Non-pigmented ciliary epithelial cell (primary cell): ENCODE results near the gene DHX34.
A peak's percentile ranks its signal among the peaks of the same experiment; 100 is the strongest.
"Not testable (repeated sequence)": the region's sequence is repeated elsewhere in the genome, so short reads cannot be mapped to it uniquely, and the experiment has no call there.

Experiments used
- DNase-seq: peaks from one replicate; pipeline ENCODE4 v3.0.0-alpha.2; 2010; ENCODE audit warnings: low read depth

The DHX34 gene

DNA sequence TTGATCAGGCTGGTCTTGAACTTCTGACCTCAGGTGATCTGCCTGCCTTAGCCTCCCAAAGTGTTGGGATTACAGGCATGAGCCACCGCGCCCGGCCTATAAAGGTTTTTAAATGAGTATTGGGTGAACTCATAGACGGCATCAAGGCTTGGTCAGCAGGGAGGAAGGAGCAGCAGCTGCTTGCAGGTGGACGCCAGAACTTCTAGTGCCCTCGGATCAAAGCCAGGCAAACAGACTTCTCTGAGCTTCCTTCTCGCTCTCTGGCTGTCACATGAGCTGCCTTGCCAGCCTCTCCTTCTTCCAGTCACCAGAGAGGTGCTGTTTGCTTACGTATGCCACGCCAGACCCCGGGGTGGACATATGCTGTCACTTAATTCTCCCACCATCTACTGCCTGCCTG is 16.3 kb downstream of the DHX34 start:
- DNase-seq: not testable (repeated sequence)

DNA sequence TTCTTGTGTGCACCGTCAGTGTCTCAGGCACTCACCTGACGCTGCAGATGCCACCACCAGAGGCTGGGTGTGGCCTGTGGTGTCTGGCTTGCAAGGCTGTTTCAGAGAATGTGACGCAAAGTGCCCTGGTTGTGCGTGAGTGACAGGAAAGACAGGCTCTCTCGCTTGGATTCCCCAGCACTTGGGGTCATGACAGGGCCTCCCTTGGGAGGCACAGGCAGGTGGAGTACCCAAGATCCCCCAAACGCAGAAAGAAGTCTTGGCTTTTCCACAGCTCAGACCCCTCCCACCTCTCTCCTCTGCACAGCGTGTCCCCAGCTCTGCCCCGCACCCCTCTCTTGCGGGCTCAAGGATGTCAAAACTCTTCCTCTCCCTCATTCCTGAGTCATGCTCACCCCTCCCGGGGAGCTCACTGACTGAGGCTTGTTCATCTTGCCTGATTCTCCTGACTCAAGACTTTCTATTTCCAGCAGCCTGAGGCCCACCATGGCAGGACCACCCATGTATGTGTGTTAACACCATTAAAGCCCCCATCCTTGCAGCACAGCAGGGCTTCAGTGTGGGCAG is 21.0 kb downstream of the DHX34 start:
- DNase-seq: peak; percentile 48

DNA sequence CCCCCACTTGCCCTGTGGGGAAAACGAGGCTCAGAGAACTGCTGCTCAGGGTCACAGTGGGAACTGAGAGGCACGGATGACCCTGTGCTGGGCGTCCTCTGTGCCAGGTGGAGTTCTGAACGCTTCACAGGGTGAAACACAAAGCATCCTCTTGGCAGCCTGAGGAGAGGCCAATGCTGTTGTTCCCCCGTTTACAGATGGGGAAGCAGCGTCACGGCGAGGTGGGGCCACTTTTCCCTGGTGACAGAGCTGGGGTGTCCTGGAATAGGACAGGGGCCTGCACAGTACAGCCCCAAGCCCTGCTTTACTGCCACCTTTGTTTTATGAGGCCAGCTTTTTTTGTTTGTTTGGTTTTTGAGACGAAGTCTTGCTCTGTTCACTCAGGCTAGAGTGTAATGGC is 22.1 kb downstream of the DHX34 start:
- DNase-seq: no peak

DNA sequence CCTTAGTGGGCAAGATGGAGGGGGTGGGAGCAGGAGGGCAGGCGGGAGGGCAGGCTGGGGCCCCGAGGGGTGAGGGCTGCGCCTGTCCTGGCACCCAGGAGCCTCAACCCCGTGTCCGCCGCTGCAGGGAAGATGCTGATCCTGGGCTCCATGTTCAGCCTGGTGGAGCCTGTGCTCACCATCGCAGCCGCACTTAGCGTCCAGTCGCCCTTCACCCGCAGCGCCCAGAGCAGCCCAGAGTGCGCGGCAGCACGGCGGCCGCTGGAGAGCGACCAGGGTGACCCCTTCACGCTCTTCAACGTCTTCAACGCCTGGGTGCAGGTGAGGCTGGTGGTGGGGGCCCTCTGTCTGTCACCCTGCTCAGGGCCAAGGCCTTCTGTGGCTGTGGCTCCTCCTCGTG is 23.5 kb downstream of the DHX34 start:
- DNase-seq: no peak

DNA sequence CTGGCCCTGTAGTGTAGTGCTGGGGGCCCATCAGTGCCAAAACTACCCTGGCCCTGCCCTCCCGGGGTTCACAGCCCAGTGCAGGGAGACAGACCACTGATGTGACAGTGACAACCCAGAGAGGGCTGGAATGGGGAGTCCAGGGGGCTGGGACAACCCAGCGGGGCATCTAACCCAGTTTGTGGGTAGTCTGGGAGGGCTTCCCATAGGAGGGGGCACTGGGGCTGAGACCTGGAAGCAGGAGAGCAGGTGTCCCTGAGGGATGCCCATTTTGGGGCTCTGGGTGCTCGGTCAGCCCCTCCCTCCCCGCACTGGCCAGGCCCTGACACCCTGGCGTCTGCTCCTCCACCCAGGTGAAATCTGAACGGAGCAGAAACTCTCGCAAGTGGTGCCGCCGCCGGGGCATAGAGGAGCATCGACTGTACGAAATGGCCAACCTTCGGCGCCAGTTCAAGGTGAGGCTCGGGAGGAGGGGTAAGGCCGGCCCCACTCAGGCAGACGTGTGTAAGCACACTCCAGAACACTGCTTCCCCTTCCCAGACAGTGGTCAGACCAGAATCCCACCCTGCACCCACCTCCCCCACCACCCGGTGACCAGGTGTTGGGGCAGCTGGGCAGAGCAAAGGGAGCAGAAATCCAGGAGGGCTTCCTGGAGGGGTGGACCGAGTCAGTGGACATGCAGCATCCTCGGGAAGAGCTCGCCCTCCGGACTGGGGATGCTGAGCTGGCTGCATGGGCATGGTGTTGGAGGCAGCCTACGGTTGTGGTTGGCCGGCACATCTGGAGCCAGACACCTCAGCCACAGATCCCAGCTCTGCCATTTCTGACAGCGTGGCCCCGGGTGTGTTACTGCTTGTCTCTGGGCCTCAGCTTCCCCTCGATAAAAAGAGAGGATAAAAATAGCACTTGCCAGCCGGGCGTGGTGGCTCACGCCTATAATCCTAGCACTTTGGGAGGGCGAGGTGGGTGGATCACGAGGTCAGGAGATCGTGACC is 24.4 kb downstream of the DHX34 start:
- no peak for DNase-seq

DNA sequence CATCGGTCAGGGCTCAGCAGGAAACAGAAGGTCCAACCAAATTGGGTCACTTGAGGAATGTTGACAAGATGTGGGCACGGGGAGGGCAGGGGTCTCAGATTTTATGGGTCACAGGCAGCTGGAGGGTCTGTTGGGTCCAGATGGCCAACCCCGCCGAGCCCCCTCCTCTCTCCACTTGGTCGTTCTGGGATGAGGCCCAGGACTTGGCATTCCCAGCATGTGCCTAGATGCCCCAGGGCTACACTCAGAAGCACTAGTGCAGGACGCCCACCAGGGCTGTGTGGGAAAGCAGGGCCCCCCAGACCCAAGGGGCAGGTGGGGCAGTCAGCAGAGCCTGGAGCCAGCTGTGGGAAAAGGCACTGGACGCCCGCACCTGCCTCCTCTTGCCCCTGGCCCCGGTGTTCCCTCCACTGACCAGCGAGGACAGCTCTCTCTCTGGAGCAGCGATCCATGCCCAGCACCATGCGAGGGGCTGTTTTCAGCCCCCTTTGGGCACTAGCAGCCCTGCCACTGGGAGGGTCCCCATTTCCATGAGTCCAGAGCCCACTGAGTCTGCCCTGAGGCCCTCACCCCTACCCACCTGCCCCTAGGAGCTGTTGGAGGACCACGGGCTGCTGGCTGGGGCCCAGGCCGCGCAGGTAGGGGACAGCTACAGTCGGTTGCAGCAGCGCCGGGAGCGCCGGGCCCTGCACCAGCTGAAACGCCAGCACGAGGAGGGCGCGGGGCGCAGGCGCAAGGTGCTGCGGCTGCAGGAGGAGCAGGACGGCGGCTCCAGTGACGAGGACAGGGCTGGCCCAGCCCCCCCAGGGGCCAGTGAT is 26.0 kb downstream of the DHX34 start:
- no peak for DNase-seq

DNA sequence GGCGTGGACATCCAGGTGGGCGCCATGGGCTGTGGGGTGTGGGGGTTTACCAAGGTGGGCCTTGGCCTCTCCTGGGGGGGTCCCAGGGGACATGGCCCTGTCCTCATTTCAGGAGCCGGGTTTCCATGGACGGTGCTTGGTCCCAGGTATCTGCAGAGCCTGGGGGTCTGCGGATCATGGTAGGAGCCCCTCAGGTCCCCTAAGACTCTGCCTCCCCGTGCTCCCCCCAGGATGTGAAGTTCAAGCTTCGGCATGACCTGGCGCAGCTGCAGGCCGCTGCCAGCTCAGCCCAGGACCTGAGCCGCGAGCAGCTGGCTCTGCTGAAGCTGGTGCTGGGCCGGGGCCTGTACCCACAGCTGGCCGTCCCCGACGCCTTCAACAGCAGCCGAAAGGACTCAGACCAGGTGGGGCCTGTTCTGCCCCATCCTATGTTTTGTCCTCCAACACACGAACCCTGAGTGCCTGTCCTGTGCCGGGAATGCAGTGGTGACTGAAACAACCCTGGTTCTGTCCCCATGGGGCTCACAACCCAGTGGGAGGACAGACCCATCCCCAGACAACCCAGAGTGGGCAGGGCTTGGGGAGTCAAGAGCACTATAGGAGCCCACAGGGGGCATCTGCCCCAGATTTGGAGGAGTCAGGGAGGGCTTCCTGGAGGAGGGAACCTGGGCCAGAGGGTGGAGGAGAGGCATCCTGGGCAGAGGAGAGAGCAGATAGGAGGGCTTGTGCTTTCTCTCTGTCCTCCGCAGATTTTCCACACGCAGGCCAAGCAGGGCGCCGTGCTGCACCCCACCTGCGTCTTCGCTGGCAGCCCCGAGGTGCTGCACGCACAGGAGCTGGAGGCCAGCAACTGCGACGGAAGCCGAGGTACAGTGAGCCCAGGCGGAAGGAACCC is 26.8 kb downstream of the DHX34 start:
- no peak for DNase-seq

DNA sequence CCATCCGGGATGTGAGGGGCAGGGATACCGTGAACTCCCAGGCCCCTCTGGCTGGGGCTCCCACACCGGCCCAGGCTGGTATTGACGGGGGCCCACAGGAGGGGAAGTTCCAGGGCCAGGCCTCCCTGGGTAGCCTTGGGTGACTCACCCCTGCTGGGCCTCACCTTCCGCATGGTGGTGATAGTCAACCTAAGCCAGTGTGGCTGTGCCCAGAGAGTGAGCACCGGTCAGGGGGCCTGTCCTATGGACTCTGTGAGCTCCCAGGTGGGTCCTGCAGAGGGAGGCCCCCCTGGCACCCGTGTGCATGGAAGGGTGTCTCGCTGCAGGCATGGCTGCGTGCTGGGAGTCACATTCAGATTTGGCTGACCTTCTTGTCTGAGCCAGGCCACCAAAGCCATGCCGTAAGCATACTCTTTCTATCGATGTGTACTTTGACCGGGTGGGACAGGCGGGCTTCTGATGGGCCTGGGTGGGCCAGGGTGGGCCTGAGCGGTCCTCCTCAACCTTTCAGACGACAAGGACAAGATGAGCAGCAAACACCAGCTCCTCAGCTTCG is 27.6 kb downstream of the DHX34 start:
- DNase-seq: no peak

DNA sequence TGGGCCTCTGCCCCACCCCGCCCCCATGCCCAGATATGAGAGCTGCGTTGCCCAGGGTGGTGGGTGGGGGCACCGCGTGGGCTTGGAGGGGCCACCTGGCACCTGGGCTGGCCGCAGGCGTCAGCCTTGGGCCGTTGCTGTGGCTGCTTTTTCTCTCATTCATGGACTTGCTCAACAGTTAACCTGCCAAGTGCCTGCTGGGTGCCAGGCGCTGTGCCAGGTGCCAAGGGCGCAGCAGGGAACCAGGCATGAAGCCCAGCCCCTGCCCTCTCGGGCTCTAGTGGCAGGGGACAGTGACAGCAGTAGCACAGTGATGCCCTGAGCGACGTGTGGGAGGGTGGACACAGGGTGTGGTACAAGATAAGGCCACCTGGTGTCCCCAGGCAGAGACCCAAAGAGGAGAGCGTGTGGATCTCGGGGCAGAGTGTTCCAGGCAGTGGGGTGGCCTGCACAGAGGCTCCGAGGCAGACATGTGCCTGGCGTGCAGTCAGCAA is 28.1 kb downstream of the DHX34 start:
- no peak for DNase-seq

DNA sequence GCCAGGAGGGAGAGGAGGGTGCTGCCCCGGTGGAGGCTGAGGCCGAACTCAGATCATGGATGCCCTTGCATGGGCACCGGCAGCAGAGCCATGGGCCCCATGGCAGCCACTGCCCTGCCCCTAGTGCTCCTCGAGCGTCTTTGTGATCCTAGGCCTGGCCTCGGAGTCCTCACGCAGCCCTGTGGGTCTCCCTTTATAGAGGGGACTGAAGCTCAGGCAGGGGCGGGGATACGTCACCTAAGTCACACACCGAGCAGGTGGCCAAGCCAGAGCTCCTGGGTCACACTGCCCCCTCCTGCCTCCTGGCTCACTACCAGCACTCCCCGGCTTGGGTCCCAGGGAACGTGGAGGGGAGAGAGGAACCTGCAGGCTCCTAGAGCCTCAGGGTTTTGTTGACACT is 28.7 kb downstream of the DHX34 start:
- DNase-seq: no peak

DNA sequence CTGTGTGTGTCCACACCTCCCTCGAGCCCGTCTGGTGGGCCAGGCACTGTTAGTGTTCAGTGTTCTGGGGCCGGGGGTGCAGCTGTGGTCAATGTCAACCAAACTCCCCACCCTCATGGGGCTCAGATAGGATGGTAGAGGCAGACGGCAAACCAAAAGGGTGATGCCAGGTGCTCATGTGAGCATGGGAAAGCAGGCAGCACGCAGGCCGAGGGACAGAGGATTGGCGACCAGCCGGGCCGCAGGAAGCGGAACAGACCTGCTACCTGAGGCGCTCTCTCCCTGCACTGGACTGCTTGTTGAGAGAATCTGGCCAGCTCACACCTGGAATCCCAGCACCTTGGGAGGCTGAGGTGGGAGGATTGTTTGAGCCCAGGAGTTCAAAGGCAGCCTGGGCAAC is 29.1 kb downstream of the DHX34 start:
- DNase-seq: no peak

DNA sequence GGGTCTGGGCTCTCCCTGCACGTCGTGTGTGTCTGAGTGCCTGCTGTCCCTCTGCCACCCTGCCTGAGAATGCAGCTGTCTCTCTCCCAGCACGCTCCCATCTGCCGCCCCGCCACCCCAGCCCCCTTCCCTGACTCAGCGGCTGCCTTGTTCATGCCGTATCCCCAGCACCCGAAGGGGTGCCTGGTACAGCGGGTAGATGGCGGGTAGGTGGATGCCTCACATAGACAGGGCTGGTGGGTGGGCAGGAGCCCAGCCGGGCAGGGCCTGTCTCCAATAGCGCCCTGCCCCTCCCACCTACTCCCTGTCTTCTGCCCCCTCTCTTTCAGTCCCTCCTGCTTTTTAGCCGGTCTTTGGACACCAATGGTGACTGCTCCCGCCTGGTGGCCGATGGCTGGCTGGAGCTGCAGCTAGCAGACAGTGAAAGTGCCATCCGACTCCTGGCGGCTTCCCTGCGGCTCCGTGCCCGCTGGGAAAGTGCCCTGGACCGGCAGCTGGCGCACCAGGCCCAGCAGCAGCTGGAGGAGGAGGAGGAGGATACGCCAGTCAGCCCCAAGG is 30.3 kb downstream of the DHX34 start:
- no peak for DNase-seq

DNA sequence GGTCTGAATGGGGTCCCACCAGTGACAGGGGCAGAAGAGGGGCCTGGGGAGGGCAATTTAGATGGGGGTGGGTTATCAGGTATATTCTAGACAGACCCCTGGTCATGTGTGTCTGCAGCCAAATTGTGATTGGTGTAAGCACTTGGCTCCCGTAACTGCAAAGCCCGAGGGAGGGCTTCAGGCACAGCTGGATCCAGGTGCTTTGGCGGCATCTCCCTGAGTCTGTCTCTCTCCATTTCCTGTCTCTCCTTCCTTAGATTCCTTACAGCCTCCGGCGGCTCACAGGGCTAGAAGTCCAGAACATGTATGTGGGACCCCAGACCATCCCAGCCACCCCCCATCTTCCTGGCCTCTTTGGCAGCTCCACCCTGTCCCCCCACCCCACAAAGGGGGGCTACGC is 31.4 kb downstream of the DHX34 start:
- DNase-seq: no peak

DNA sequence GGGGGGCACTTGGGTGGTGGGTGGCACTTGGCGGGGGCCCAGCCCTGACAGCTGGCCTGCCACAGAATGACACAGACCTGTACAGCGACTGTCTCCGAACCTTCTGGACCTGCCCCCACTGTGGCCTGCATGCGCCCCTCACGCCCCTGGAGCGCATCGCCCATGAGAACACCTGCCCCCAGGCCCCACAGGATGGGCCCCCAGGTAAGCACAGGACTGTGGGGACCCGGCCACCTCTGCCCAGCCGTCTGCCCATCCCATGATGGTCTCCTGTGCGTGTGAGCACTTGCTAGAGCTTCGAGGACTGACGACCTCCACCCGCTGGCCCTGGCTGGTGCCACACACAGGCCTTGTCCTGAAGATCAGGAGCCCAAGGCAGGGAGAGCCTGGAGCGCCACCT is 32.0 kb downstream of the DHX34 start:
- no peak for DNase-seq

DNA sequence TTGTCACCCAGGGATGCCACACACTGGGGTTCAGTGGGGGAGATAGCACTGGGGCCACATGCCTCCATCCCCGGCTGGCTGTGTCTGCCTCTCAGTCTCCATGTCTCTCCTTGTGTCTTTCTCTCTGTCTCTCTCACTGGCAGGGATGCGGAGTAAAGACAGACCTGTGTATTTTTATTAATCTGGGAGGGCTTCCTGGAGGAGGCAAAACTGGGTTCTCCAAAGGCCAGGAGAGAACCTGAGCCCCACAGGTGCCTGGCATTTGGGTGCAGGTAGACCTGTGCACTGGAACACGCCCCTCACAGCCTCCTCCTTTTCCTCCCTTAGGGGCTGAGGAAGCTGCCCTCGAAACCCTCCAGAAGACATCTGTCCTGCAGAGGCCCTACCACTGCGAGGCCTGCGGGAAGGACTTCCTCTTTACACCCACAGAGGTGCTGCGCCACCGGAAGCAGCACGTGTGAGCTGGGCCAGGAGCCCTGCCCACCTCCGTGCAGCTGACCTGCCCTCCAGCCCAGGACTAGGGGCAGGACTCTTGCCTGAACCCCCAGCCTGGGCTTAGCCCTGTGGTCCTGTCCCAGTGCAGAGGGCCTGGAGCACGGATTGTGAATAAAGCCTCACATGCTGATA is 32.7 kb downstream of the DHX34 start:
- no peak for DNase-seq

DNA sequence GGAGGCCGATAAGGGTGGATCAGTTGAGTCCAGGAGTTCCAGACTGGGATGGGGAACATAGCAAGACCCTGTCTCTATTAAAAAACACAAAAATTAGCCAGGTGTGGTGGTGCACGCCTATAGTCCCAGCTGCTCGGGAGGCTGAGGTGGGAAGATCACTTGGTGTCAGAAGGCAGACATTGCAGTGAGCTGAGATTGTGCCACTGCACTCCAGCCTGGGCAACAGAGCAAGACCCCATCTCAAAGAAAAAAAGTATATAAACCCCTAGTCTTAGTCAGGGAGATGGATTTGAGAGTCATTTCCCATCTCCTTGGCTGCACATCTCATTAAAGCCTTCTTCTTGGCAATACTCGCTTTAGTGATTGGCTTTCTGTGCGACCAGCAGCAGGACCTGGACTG is 34.8 kb downstream of the DHX34 start:
- not testable (repeated sequence) for DNase-seq

DNA sequence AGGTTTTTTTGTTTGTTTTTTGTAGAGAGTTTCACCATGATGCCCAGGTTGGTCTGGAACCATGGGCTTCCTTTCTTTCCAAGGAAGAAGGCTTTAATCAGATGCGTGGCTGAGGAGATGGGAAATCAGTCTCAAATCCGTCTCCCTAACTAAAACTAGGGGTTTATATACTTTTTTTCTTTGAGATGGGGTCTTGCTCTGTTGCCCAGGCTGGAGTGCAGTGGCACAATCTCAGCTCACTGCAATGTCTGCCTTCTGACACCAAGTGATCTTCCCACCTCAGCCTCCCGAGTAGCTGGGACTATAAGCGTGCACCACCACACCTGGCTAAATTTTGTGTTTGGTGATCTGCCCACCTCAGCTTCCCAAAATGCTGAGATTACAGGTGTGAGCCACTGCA is 35.4 kb downstream of the DHX34 start:
- not testable (repeated sequence) for DNase-seq

DNA sequence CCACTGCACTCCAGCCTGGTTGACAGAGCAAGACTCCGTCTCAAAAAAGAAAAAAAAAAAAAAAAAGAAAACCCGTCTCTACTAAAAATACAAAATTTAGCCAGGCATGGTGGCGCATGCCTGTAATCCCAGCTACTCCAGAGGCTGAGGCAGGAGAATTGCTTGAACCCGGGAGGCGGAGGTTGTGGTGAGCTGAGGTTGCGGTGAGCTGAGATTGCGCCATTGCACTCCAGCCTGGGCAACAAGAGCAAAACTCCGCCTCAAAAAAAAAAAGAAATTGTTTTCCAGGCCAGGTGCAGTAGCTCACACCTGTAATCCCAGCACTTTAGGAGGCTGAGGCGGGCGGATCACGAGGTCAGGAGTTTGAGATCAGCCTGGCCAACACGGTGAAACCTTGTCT is 37.5 kb downstream of the DHX34 start:
- not testable (repeated sequence) for DNase-seq

DNA sequence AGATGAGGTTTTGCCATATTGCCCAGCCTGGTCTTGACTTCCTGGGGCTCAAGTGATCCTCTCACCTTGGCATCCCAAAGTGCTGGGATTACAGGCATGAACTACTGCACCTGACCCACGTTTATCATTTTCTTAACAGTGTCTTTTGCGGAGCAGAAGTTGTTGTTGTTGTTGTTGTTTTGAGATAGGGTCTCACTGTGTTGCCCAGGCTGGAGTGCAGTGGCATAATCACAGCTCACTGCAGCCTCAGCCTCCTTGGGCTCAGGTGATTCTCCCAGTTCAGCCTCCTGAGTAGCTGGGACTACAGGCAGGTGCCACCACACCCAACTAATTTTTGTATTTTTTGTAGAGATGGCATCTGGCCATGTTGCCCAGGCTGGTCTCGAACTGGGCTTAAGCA is 38.5 kb downstream of the DHX34 start:
- not testable (repeated sequence) for DNase-seq

DNA sequence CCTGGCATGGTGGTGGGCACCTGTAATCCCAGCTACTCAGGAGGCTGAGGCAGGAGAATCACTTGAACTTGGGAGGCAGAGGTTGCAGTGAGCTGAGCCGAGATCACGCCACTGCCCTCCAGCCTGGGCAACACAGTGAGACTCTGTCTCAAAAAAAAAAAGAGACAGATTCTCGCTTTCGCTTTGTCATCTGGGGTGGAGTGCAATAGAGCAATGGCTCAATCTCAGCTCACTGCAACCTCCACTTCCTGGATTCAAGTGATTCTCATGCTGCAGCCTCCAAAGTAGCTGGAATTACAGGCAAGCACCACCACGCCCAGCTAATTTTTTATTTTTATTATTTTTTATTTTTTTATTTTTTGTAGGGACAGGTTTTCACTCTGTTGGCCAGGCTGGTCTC is 39.6 kb downstream of the DHX34 start:
- not testable (repeated sequence) for DNase-seq
